IgD-negative memory B cell (primary cell): ENCODE data around the gene RYR2. TPM values are rescaled to one million over a fixed set of nuclear protein-coding genes. Genes with fewer than 3 reads are reported as not detected.
"Not testable (repeated sequence)": the region's sequence is repeated elsewhere in the genome, so short reads cannot be mapped to it uniquely, and the experiment has no call there.

Experiments
- H3K27ac Mint-ChIP-seq, 3 donors: one replicate each; pipeline ENCODE4 v1.8.0; 2020 to 2022; ENCODE audit warnings: mild to moderate bottlenecking in 3 of 3, mixed read lengths in 3 of 3, moderate library complexity in 1 of 3
- H3K27me3 Mint-ChIP-seq: one replicate; pipeline ENCODE4 v1.8.0; 2021; ENCODE audit warnings: mixed read lengths
- H3K36me3 Mint-ChIP-seq: one replicate; pipeline ENCODE4 v1.8.0; 2020; ENCODE audit warnings: mild to moderate bottlenecking, mixed read lengths
- H3K4me1 Mint-ChIP-seq, 3 donors: one replicate each; pipeline ENCODE4 v1.8.0; 2020 to 2022; ENCODE audit warnings: mixed read lengths in 3 of 3, mild to moderate bottlenecking in 1 of 3
- H3K4me3 Mint-ChIP-seq, 4 donors: one replicate each; pipeline ENCODE4 v1.8.0; 2020 to 2022; ENCODE audit warnings: mild to moderate bottlenecking in 4 of 4, mixed read lengths in 4 of 4, moderate library complexity in 3 of 4
- H3K9me3 Mint-ChIP-seq, 3 donors: one replicate each; pipeline ENCODE4 v1.8.0; 2020 to 2021; ENCODE audit warnings: mixed read lengths in 3 of 3, mild to moderate bottlenecking in 1 of 3
- polyA plus RNA-seq: library from polyadenylated mRNA; unstranded; fragments of 300-500 nt; fragmentation: Illumina TruSeq; gene quantifications from one replicate; pipeline ENCODE4 v1.2.3, GENCODE V29; 2021

The RYR2 gene
- polyA plus RNA-seq, 1 donor from 2014 or later = not detected

GRCh38 chr1:237244778-237245177 lies 202.8 kb downstream of the RYR2 start:
- Mint-ChIP-seq H3K27me3 (no peaks in the 10 kb centered on the region), H3K9me3 (peaks cover 0 to 4% (median 0%) of the 10 kb centered on the region in 3 donors), H3K36me3 (no peaks in the 10 kb centered on the region), H3K27ac (no peak overlapping the region), H3K4me1 (no peaks in the 10 kb centered on the region), H3K4me3 (no peak overlapping the region)

- Mint-ChIP-seq H3K36me3 (no peaks in the 10 kb centered on the region), H3K9me3 (peaks cover 0 to 4% (median 0%) of the 10 kb centered on the region in 3 donors)
Measured at GRCh38 chr1:237247442-237247841, 205.5 kb downstream of the RYR2 start.

GRCh38 chr1:237249120-237249519 lies 207.1 kb downstream of the RYR2 start:
- peaks cover 0 to 2% (median 0%) of the 10 kb centered on the region in 3 donors for H3K9me3 Mint-ChIP-seq
- H3K27me3 Mint-ChIP-seq = no peaks in the 10 kb centered on the region
- H3K4me3 Mint-ChIP-seq = no peak overlapping the region
- H3K4me1 Mint-ChIP-seq = no peaks in the 10 kb centered on the region
- H3K36me3 Mint-ChIP-seq = no peaks in the 10 kb centered on the region
- H3K27ac Mint-ChIP-seq = no peak overlapping the region

More at GRCh38 chr1:237247442-237247841, 205.5 kb downstream of the RYR2 start:
- Mint-ChIP-seq H3K4me1 (no peaks in the 10 kb centered on the region), H3K27ac (peak overlapping the region in 1 of 3 donors; percentile 5), H3K27me3 (no peaks in the 10 kb centered on the region), H3K4me3 (no peak overlapping the region)

- no peak overlapping the region for H3K27ac Mint-ChIP-seq
- no peaks in the 10 kb centered on the region for H3K9me3 Mint-ChIP-seq
- H3K4me1 Mint-ChIP-seq = no peaks in the 10 kb centered on the region
- no peak overlapping the region for H3K4me3 Mint-ChIP-seq
- no peaks in the 10 kb centered on the region for H3K36me3 Mint-ChIP-seq
- no peaks in the 10 kb centered on the region for H3K27me3 Mint-ChIP-seq
Measured at GRCh38 chr1:237250055-237250454, 208.1 kb downstream of the RYR2 start.

GRCh38 chr1:237255071-237255470 lies 213.1 kb downstream of the RYR2 start:
- H3K27me3 Mint-ChIP-seq = no peaks in the 10 kb centered on the region
- no peak overlapping the region for H3K27ac Mint-ChIP-seq
- no peaks in the 10 kb centered on the region for H3K4me1 Mint-ChIP-seq
- H3K9me3 Mint-ChIP-seq = peaks cover 0 to 6% (median 1%) of the 10 kb centered on the region in 3 donors
- H3K36me3 Mint-ChIP-seq = no peaks in the 10 kb centered on the region
- H3K4me3 Mint-ChIP-seq = no peak overlapping the region

- Mint-ChIP-seq H3K4me1 (no peaks in the 10 kb centered on the region), H3K9me3 (peaks cover 0 to 6% (median 1%) of the 10 kb centered on the region in 3 donors), H3K27ac (no peak overlapping the region), H3K4me3 (no peak overlapping the region), H3K27me3 (no peaks in the 10 kb centered on the region), H3K36me3 (no peaks in the 10 kb centered on the region)
Measured at GRCh38 chr1:237258871-237259270, 216.9 kb downstream of the RYR2 start.

- H3K9me3 Mint-ChIP-seq = peaks cover 0 to 4% (median 4%) of the 10 kb centered on the region in 3 donors
- H3K36me3 Mint-ChIP-seq = no peaks in the 10 kb centered on the region
- H3K27me3 Mint-ChIP-seq = no peaks in the 10 kb centered on the region
Measured at GRCh38 chr1:237261198-237261597, 219.2 kb downstream of the RYR2 start.

GRCh38 chr1:237267743-237268142 lies 225.8 kb downstream of the RYR2 start:
- H3K4me3 Mint-ChIP-seq = no peak overlapping the region
- no peaks in the 10 kb centered on the region for H3K36me3 Mint-ChIP-seq
- peaks cover 0 to 3% (median 2%) of the 10 kb centered on the region in 3 donors for H3K4me1 Mint-ChIP-seq
- H3K9me3 Mint-ChIP-seq = peaks cover 0 to 9% (median 3%) of the 10 kb centered on the region in 3 donors
- no peaks in the 10 kb centered on the region for H3K27me3 Mint-ChIP-seq
- H3K27ac Mint-ChIP-seq = no peak overlapping the region

More at GRCh38 chr1:237261198-237261597, 219.2 kb downstream of the RYR2 start:
- Mint-ChIP-seq H3K4me1 (no peaks in the 10 kb centered on the region), H3K4me3 (no peak overlapping the region), H3K27ac (no peak overlapping the region)

- H3K27me3 Mint-ChIP-seq = no peaks in the 10 kb centered on the region
- no peaks in the 10 kb centered on the region for H3K36me3 Mint-ChIP-seq
- no peak overlapping the region for H3K4me3 Mint-ChIP-seq
- no peak overlapping the region for H3K27ac Mint-ChIP-seq
- peaks cover 0 to 7% (median 3%) of the 10 kb centered on the region in 3 donors for H3K9me3 Mint-ChIP-seq
- H3K4me1 Mint-ChIP-seq = peaks cover 0 to 3% (median 2%) of the 10 kb centered on the region in 3 donors
Measured at GRCh38 chr1:237269938-237270337, 228.0 kb downstream of the RYR2 start.

GRCh38 chr1:237270353-237270752 lies 228.4 kb downstream of the RYR2 start:
- H3K27ac Mint-ChIP-seq = no peak overlapping the region

GRCh38 chr1:237277994-237278393 lies 236.0 kb downstream of the RYR2 start:
- H3K27ac Mint-ChIP-seq, H3K9me3 Mint-ChIP-seq, H3K4me1 Mint-ChIP-seq, H3K4me3 Mint-ChIP-seq, H3K27me3 Mint-ChIP-seq, H3K36me3 Mint-ChIP-seq: not testable (repeated sequence)

More at GRCh38 chr1:237270353-237270752, 228.4 kb downstream of the RYR2 start:
- no peaks in the 10 kb centered on the region for H3K36me3 Mint-ChIP-seq
- H3K9me3 Mint-ChIP-seq = peaks cover 0 to 5% (median 3%) of the 10 kb centered on the region in 3 donors
- no peaks in the 10 kb centered on the region for H3K27me3 Mint-ChIP-seq
- H3K4me3 Mint-ChIP-seq = no peak overlapping the region
- H3K4me1 Mint-ChIP-seq = peaks cover 0 to 3% (median 2%) of the 10 kb centered on the region in 3 donors

GRCh38 chr1:237279629-237280028 lies 237.6 kb downstream of the RYR2 start:
- H3K9me3 Mint-ChIP-seq = peaks cover 0 to 3% (median 0%) of the 10 kb centered on the region in 3 donors
- H3K27ac Mint-ChIP-seq = no peak overlapping the region
- no peaks in the 10 kb centered on the region for H3K36me3 Mint-ChIP-seq
- no peak overlapping the region for H3K4me3 Mint-ChIP-seq
- no peaks in the 10 kb centered on the region for H3K4me1 Mint-ChIP-seq
- no peaks in the 10 kb centered on the region for H3K27me3 Mint-ChIP-seq

- H3K4me3 Mint-ChIP-seq = no peak overlapping the region
- H3K4me1 Mint-ChIP-seq = no peaks in the 10 kb centered on the region
- H3K9me3 Mint-ChIP-seq = peaks cover 0 to 5% (median 3%) of the 10 kb centered on the region in 3 donors
- H3K36me3 Mint-ChIP-seq = no peaks in the 10 kb centered on the region
- H3K27ac Mint-ChIP-seq = no peak overlapping the region
- no peaks in the 10 kb centered on the region for H3K27me3 Mint-ChIP-seq
Measured at GRCh38 chr1:237281481-237281880, 239.5 kb downstream of the RYR2 start.

- no peaks in the 10 kb centered on the region for H3K27me3 Mint-ChIP-seq
- no peaks in the 10 kb centered on the region for H3K4me1 Mint-ChIP-seq
- H3K9me3 Mint-ChIP-seq = peaks cover 0 to 5% (median 3%) of the 10 kb centered on the region in 3 donors
- H3K4me3 Mint-ChIP-seq = no peak overlapping the region
- H3K36me3 Mint-ChIP-seq = no peaks in the 10 kb centered on the region
- H3K27ac Mint-ChIP-seq = no peak overlapping the region
Measured at GRCh38 chr1:237282208-237282783, 240.3 kb downstream of the RYR2 start.

GRCh38 chr1:237287876-237288521 lies 246.0 kb downstream of the RYR2 start:
- no peaks in the 10 kb centered on the region for H3K36me3 Mint-ChIP-seq
- H3K9me3 Mint-ChIP-seq = peaks cover 0 to 8% (median 2%) of the 10 kb centered on the region in 3 donors
- no peak overlapping the region for H3K27ac Mint-ChIP-seq
- H3K27me3 Mint-ChIP-seq = no peaks in the 10 kb centered on the region
- no peak overlapping the region for H3K4me3 Mint-ChIP-seq
- no peaks in the 10 kb centered on the region for H3K4me1 Mint-ChIP-seq

- peaks cover 0 to 3% (median 1%) of the 10 kb centered on the region in 3 donors for H3K9me3 Mint-ChIP-seq
- no peak overlapping the region for H3K27ac Mint-ChIP-seq
- no peaks in the 10 kb centered on the region for H3K4me1 Mint-ChIP-seq
- no peak overlapping the region for H3K4me3 Mint-ChIP-seq
- no peaks in the 10 kb centered on the region for H3K27me3 Mint-ChIP-seq
- H3K36me3 Mint-ChIP-seq = no peaks in the 10 kb centered on the region
Measured at GRCh38 chr1:237293804-237294203, 251.8 kb downstream of the RYR2 start.
